Heart left ventricle (tissue), 16 donors: ENCODE measurements around the gene KCNK1. TPM values are rescaled to one million over a fixed set of nuclear protein-coding genes. Genes with fewer than 3 reads are reported as not detected.

Experiments
- ATAC-seq, 4 donors: fragments of 200-7000 bp; cut with Tn5 transposase; one replicate each; pipeline ENCODE4 v1.9.1; 2020 to 2022; ENCODE audit warnings: moderate library complexity in 4 of 4, mild to moderate bottlenecking in 3 of 4, moderate number of reproducible peaks in 1 of 4
- DNase-seq, 5 donors: peaks; one replicate each; pipeline ENCODE4 v3.0.0-alpha.2; 2020
- H3K27ac ChIP-seq, 12 donors: fragments of 200-600 bp; sonication (generic) in 4 of 12; one replicate each; pipeline versions ENCODE4 v1.5.0 to v1.8.0; 2016 to 2022; ENCODE audit warnings: mild to moderate bottlenecking in 2 of 12
- H3K27me3 ChIP-seq, 9 donors: fragments of 200-600 bp; sonication (generic) in 2 of 9; one replicate each; pipeline versions ENCODE4 v1.5.1 to v1.8.0; 2016 to 2022; ENCODE audit warnings: mild to moderate bottlenecking in 3 of 9
- H3K36me3 ChIP-seq, 9 donors: fragments of 200-600 bp; sonication (generic) in 2 of 9; one replicate each; pipeline versions ENCODE4 v1.5.0 to v1.8.0; 2018 to 2022; ENCODE audit warnings: mild to moderate bottlenecking in 2 of 9
- H3K4me1 ChIP-seq, 12 donors: fragments of 200-600 bp; sonication (generic) in 4 of 12; one replicate each; pipeline versions ENCODE4 v1.5.0 to v1.8.0; 2016 to 2022; ENCODE audit warnings: mild to moderate bottlenecking in 3 of 12
- H3K4me3 ChIP-seq, 12 donors: fragments of 200-600 bp; sonication (generic) in 4 of 12; one replicate each; pipeline versions ENCODE4 v1.5.0 to v1.8.0; 2017 to 2022; ENCODE audit warnings: mild to moderate bottlenecking in 9 of 12, moderate library complexity in 4 of 12
- H3K9me3 ChIP-seq, 12 donors: fragments of 200-600 bp; sonication (generic) in 4 of 12; one replicate each; pipeline versions ENCODE4 v1.5.0 to v1.8.0; 2016 to 2022; ENCODE audit warnings: mild to moderate bottlenecking in 1 of 12
- CTCF ChIP-seq, 12 donors: fragments of 200-600 bp; sonication (generic) in 4 of 12; IDR thresholded peaks; one replicate each; pipeline versions ENCODE4 v1.5.0 to v1.8.0; 2018 to 2022; ENCODE audit warnings: antibody characterized with exemption in 12 of 12, mild to moderate bottlenecking in 5 of 12
- POLR2A ChIP-seq, 2 donors: fragments of 450-650 bp; IDR thresholded peaks; one replicate each; pipeline ENCODE4 v1.6.1; 2017; ENCODE audit warnings: antibody characterized with exemption in 2 of 2, mild to moderate bottlenecking in 2 of 2, moderate library complexity in 2 of 2
- WGBS, 4 donors: extraction: QIAGEN DNeasy Blood & Tissue Kit in 2 of 4; methylation state at CpG; one replicate each; pipeline versions ENCODE4 v1.1.5 to v1.1.7; 2013 to 2018; 5-methylcytosine and 5-hydroxymethylcytosine counted together
- intact Hi-C, 10 donors: fragments of 100-400 bp; cut with DNase I; formaldehyde crosslinking; loops; one replicate each; pipeline versions ENCODE4 v1.11.1 to v1.14.2; 2022
- polyA plus RNA-seq, 2 donors: library from polyadenylated mRNA; stranded (reverse); fragments of 200-250 nt; gene quantifications; one replicate each; pipeline ENCODE4 v1.2.3, GENCODE V29; 2013
- total RNA-seq, 9 donors: library from RNA; depleted of rRNA in 2 of 9; stranded (reverse); fragments of >200 nt in 2 of 9; fragmentation: NEBNext Ultra II Directional in 3 of 9; extraction: Animal tissue kit (Norgen Biotek cat#: 25700) in 3 of 9; gene quantifications; one replicate each; pipeline versions ENCODE4 v1.1.0 to v1.2.4, GENCODE V29; 2016 to 2023
- donor health status: ischemic (EF 13 %, LVEDD 7.1; RV severe dilation, severe dysfunction).
- donor health status: healthy with polysubstance abuse.
- donor health status: DM: no; HTN: yes; CAD: no.
- donor health status: DM: no; HTN: no; CAD: no.
- donor health status: ischemic (EF 25% LVEDD 6.9; RV normal size, moderate dysfunction).
- donor health status: ischemic (EF 25% LVEDD 5.7; RV mildly dilated, moderate dysfunction).
- donor health status: healthy.
- donor health status: DM: yes; HTN: yes; CAD: no.
- donor health status: ischemic (EF 35%, LVEDD 5.7; RV mildly dilated, moderate dysfunction).
- donor health status: nonischemic (EF 11% LVEDD 7.7; RV severe dilation, severe dysfunction).
- donor health status: DM: yes; HTN: yes; CAD: no.
- donor health status: PGD.
- donor health status: ischemic (EF 29% LVEDD 5.4; RV normal size, mild dysfunction).
- donor health status: nonischemic (EF 23%, LVEDD 6.1; RV moderate dilation, normal function).

The KCNK1 gene
- total and polyA plus RNA-seq, 11 donors = 5.9 to 28.3 (median 10.5) TPM

DNA sequence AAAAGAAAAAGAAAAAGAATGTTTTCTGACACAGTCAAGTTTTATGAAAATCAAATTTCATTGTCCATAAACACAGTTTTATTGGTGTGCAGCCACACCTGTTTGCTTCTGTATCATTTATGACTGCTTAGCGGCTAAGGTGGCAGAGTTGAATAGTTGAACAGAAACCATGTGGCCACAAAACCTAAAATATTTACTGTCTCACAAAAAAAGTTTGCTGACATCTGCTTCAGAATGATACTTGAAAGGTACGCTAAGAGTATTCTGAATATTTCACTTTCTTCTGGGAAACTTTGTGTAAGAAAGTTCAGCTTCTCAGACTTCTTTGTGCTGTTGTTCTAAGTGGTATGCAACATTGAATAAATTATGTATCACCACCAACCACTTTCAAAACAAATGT is 6.2 kb downstream of the KCNK1 start:
- no peaks in the 10 kb centered on the region for H3K36me3 ChIP-seq
- WGBS, 4 donors = 83 to 99% (median 98%) methylated on average over 2 of the region's 2 CpGs
- TF ChIP-seq POLR2A (IDR thresholded peaks at IDR 0.05) (no peak), CTCF (IDR thresholded peaks at IDR 0.05) (no peak)
- H3K4me3 ChIP-seq = no peak overlapping the region
- intact Hi-C loops = no loop called here
- no peak for DNase-seq
- H3K9me3 ChIP-seq = no peaks in the 10 kb centered on the region
- H3K27ac ChIP-seq = no peak overlapping the region
- ATAC-seq = no peak
- peaks cover 0 to 5% (median 0%) of the 10 kb centered on the region in 12 donors for H3K4me1 ChIP-seq
- H3K27me3 ChIP-seq = peaks cover 0 to 18% (median 0%) of the 10 kb centered on the region in 9 donors

DNA sequence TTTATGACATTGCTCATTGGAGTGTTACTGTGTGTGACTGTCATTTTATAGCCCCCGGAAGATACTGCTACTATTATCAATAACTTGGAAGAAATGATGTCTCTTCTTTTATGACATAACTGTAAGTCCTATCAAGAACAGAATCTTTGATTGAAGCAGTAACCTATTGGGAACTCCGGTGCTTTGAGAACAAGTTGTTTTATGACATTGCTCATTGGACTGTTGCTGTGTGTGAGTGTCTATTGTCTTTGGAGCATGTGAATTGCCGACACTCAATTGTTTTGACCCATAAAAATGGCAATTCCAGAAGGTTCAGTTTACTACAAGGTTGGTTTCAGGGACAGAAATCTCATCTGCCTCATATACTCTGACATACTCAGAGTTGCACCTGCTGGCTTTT is 8.0 kb downstream of the KCNK1 start:
- H3K36me3 ChIP-seq = no peaks in the 10 kb centered on the region
- DNase-seq (no peak), ATAC-seq (no peak)
- intact Hi-C loops = no loop called here
- H3K4me3 ChIP-seq = no peak overlapping the region
- no peaks in the 10 kb centered on the region for H3K4me1 ChIP-seq
- TF ChIP-seq CTCF (IDR thresholded peaks at IDR 0.05) (no peak), POLR2A (IDR thresholded peaks at IDR 0.05) (no peak)
- H3K27me3 ChIP-seq = peaks cover 0 to 4% (median 0%) of the 10 kb centered on the region in 9 donors
- no peaks in the 10 kb centered on the region for H3K9me3 ChIP-seq
- 91 to 97% (median 95%) methylated on average over 3 of the region's 3 CpGs for WGBS, 4 donors
- no peak overlapping the region for H3K27ac ChIP-seq

- H3K9me3 ChIP-seq = no peaks in the 10 kb centered on the region
- intact Hi-C loops = no loop called here
- 96 to 99% (median 97%) methylated on average over 3 of the region's 3 CpGs for WGBS, 4 donors
- no peaks in the 10 kb centered on the region for H3K4me1 ChIP-seq
- H3K4me3 ChIP-seq = no peak overlapping the region
- DNase-seq (no peak), ATAC-seq (no peak)
- no peaks in the 10 kb centered on the region for H3K27me3 ChIP-seq
- H3K36me3 ChIP-seq = no peaks in the 10 kb centered on the region
- H3K27ac ChIP-seq = no peak overlapping the region
- no peak for TF ChIP-seq POLR2A (IDR thresholded peaks at IDR 0.05)
- no peak for TF ChIP-seq CTCF (IDR thresholded peaks at IDR 0.05)
Measured at GRCh38 chr1:233624289-233624688, 10.4 kb downstream of the KCNK1 start.

- Histone ChIP-seq H3K36me3 (no peaks in the 10 kb centered on the region), H3K27me3 (no peaks in the 10 kb centered on the region), H3K9me3 (no peaks in the 10 kb centered on the region), H3K4me3 (no peak overlapping the region), H3K27ac (no peak overlapping the region), H3K4me1 (no peaks in the 10 kb centered on the region)
- WGBS, 4 donors = 94 to 98% (median 96%) methylated on average over 2 of the region's 2 CpGs
- intact Hi-C loops = no loop called here
- no peak for ATAC-seq
- TF ChIP-seq POLR2A (IDR thresholded peaks at IDR 0.05) (no peak), CTCF (IDR thresholded peaks at IDR 0.05) (no peak)
- DNase-seq = no peak
Measured at GRCh38 chr1:233625087-233625486, 11.2 kb downstream of the KCNK1 start.
